Suprapubic skin (tissue), 4 donors: ENCODE measurements around the gene DNAJC7. TPM values are rescaled to one million over a fixed set of nuclear protein-coding genes. Genes with fewer than 3 reads are reported as not detected.

Experiments
- DNase-seq, 2 donors: peaks; one replicate each; pipeline ENCODE4 v3.0.0-alpha.2; 2019; ENCODE audit warnings: low spot score in 2 of 2
- H3K27ac ChIP-seq: fragments of 200-600 bp; sonication (generic); one replicate; pipeline ENCODE4 v1.5.1; 2019
- H3K27me3 ChIP-seq: fragments of 200-600 bp; sonication (generic); one replicate; pipeline ENCODE4 v1.5.1; 2019
- H3K36me3 ChIP-seq: fragments of 200-600 bp; sonication (generic); one replicate; pipeline ENCODE4 v1.5.1; 2019
- H3K4me1 ChIP-seq: fragments of 200-600 bp; sonication (generic); one replicate; pipeline ENCODE4 v1.5.1; 2019
- H3K4me3 ChIP-seq: fragments of 200-600 bp; sonication (generic); one replicate; pipeline ENCODE4 v1.5.1; 2019; ENCODE audit warnings: mild to moderate bottlenecking
- H3K9me3 ChIP-seq: fragments of 200-600 bp; sonication (generic); one replicate; pipeline ENCODE4 v1.5.1; 2019
- EP300 ChIP-seq: sonication (generic); formaldehyde crosslinking; IDR thresholded peaks from one replicate; pipeline ENCODE4 v1.6.1; 2017; ENCODE audit warnings: antibody characterized with exemption
- POLR2A ChIP-seq, 2 donors: fragments of 450-650 bp; IDR thresholded peaks; one replicate each; pipeline ENCODE4 v1.6.1; 2017; ENCODE audit warnings: antibody characterized with exemption in 2 of 2, mild to moderate bottlenecking in 2 of 2, moderate library complexity in 2 of 2
- POLR2AphosphoS5 ChIP-seq, 3 donors: sonication (generic); formaldehyde crosslinking; IDR thresholded peaks; one replicate each; pipeline ENCODE4 v1.6.1; 2017; ENCODE audit warnings: antibody characterized with exemption in 3 of 3
- WGBS: methylation state at CpG from one replicate; pipeline ENCODE4 v1.1.5; 2018; 5-methylcytosine and 5-hydroxymethylcytosine counted together
- total RNA-seq, 4 donors: library from RNA; depleted of rRNA; stranded (reverse); fragments of >200 nt; gene quantifications; one replicate each; pipeline ENCODE4 v1.1.0, GENCODE V29; 2016
- TF ChIP-seq, protein P1 (sequence below), 2 donors: fragments of 200-600 bp in 1 of 2; fragments of 450-650 bp in 1 of 2; sonication (generic) in 1 of 2; IDR thresholded peaks; one replicate each; pipeline ENCODE4 v1.5.1; 2016 to 2019; ENCODE audit warnings: antibody characterized with exemption in 2 of 2, mild to moderate bottlenecking in 1 of 2, moderate library complexity in 1 of 2

DNAJC7 gene, protein sequence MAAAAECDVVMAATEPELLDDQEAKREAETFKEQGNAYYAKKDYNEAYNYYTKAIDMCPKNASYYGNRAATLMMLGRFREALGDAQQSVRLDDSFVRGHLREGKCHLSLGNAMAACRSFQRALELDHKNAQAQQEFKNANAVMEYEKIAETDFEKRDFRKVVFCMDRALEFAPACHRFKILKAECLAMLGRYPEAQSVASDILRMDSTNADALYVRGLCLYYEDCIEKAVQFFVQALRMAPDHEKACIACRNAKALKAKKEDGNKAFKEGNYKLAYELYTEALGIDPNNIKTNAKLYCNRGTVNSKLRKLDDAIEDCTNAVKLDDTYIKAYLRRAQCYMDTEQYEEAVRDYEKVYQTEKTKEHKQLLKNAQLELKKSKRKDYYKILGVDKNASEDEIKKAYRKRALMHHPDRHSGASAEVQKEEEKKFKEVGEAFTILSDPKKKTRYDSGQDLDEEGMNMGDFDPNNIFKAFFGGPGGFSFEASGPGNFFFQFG
- total RNA-seq: 10 to 100 TPM; 57.5 to 82.6 (median 60.2) TPM

DNA sequence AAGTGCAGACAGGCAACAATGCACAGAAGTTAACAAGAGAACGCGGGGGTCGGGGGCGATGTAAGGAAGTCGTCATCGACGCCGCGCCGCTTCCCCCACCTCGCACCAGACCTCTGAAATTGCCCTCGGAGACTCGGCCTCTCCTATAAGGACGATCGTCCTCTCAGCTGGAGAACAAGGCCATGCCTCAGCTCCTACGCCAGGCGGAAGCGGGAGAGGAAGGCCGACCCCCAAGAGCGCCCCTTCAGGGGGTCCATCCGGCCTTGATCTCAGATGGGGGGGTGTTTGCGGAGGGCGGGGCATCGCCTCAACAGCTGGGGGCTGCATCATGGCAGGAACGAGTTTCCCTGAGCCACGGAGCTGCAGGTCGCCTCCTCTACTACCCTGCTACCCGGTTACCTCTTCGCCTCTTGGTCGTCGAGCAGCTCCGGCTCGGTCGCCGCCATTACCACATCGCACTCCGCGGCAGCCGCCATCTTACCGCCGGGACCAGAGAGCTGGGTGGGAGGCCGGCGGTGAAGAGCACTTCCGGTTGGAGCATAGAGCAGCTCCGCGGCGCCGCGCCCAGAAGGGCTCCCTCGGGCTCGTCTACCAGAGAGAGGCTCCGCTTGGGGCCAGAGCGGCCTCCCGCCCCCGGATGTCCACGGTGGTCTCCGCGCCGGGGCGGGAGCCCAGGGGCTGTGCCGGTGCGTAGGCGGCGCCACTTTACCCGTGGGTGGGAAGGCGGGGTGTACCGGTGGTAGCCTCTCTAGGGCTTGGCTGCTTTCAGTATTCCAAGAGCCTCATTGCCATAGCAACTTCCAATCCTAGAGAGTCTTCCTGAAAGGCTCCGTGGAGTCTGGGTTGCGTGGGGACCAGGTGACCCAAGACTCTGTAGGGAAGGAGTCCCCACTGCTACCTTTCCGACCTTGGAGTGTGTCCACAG lies at the start of gene DNAJC7:
Gene DNAJC7 (minus strand): TSS at position 499 of the 925 bp plus-strand sequence. CDS start 23 bp downstream, at position 476.
- DNase-seq: peak; percentile 95 to 96
- Histone ChIP-seq H3K9me3 (no peaks in the 10 kb centered on the region), H3K27me3 (no peaks in the 10 kb centered on the region), H3K4me3 (peak within 1 kb of the TSS; percentile 69), H3K36me3 (peaks cover 2% of the 10 kb centered on the region), H3K27ac (peak within 1 kb of the TSS; percentile 85), H3K4me1 (peaks cover 68% of the 10 kb centered on the region)
- WGBS: under 1% methylated on average over 37 of the region's 70 CpGs
- TF ChIP-seq, protein P1, sequence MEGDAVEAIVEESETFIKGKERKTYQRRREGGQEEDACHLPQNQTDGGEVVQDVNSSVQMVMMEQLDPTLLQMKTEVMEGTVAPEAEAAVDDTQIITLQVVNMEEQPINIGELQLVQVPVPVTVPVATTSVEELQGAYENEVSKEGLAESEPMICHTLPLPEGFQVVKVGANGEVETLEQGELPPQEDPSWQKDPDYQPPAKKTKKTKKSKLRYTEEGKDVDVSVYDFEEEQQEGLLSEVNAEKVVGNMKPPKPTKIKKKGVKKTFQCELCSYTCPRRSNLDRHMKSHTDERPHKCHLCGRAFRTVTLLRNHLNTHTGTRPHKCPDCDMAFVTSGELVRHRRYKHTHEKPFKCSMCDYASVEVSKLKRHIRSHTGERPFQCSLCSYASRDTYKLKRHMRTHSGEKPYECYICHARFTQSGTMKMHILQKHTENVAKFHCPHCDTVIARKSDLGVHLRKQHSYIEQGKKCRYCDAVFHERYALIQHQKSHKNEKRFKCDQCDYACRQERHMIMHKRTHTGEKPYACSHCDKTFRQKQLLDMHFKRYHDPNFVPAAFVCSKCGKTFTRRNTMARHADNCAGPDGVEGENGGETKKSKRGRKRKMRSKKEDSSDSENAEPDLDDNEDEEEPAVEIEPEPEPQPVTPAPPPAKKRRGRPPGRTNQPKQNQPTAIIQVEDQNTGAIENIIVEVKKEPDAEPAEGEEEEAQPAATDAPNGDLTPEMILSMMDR (IDR thresholded peaks at IDR 0.05): no peak
- peak in 2 of 3 donors; percentile 63 to 65 for TF ChIP-seq POLR2AphosphoS5 (IDR thresholded peaks at IDR 0.05)
- TF ChIP-seq POLR2A (IDR thresholded peaks at IDR 0.05): peak in 1 of 2 donors; percentile 59

DNA sequence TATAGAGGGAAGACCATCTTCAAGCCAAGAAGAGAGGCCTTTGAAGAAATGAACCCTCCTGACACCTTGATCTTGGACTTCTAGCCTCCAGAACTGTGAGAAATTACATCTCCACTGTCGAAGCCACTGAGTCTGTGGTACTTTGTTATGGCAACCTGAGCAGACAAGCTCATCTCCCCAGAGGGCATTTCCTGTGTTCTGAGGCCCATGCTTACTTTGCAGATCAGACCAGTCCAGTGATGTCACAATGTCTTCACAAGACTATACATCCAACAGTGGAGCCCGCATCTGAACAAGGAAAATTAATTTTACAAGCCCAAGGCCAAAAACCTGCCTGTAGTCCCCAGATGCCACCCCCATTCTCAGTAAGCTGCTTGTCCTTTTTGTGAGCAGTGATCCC lies 48.0 kb upstream of the DNAJC7 start:
- H3K4me3 ChIP-seq: no peak overlapping the region
- no peaks in the 10 kb centered on the region for H3K27me3 ChIP-seq
- H3K4me1 ChIP-seq: peaks cover 6% of the 10 kb centered on the region
- no peak overlapping the region for H3K27ac ChIP-seq
- no peak for DNase-seq
- no peaks in the 10 kb centered on the region for H3K36me3 ChIP-seq
- H3K9me3 ChIP-seq: no peaks in the 10 kb centered on the region
- 70% methylated on average over 2 of the region's 2 CpGs for WGBS
- TF ChIP-seq, protein P1 (IDR thresholded peaks at IDR 0.05): no peak
- TF ChIP-seq POLR2AphosphoS5 (IDR thresholded peaks at IDR 0.05) (no peak), POLR2A (IDR thresholded peaks at IDR 0.05) (no peak), EP300 (no peak)

DNA sequence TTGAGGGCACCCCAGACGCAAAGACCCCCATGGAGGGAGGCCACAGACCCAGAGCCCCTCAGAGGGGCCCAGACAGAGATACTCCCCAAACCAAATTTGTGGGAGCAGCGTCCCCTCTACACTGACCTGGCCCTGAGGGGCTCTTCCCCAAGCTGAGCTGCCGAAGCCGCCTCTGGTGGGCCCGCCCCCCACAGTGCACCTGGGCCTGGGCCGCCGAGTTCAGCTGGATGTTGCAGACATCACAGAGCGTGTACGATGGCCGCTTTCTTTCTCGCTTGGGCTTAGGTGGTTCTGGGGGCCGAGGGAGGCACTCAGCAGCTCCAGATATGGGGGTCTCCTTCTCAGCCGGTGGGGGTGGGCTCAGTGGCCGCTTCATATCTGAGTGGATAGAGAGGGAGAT lies 45.4 kb upstream of the DNAJC7 start:
- Histone ChIP-seq H3K9me3 (no peaks in the 10 kb centered on the region), H3K27me3 (no peaks in the 10 kb centered on the region), H3K36me3 (no peaks in the 10 kb centered on the region), H3K4me3 (no peak overlapping the region), H3K4me1 (peaks cover 5% of the 10 kb centered on the region), H3K27ac (no peak overlapping the region)
- no peak for DNase-seq
- WGBS: 92% methylated on average over 11 of the region's 14 CpGs
- TF ChIP-seq, protein P1 (IDR thresholded peaks at IDR 0.05): no peak
- no peak for TF ChIP-seq POLR2A (IDR thresholded peaks at IDR 0.05)
- TF ChIP-seq EP300: no peak
- TF ChIP-seq POLR2AphosphoS5 (IDR thresholded peaks at IDR 0.05): no peak

DNA sequence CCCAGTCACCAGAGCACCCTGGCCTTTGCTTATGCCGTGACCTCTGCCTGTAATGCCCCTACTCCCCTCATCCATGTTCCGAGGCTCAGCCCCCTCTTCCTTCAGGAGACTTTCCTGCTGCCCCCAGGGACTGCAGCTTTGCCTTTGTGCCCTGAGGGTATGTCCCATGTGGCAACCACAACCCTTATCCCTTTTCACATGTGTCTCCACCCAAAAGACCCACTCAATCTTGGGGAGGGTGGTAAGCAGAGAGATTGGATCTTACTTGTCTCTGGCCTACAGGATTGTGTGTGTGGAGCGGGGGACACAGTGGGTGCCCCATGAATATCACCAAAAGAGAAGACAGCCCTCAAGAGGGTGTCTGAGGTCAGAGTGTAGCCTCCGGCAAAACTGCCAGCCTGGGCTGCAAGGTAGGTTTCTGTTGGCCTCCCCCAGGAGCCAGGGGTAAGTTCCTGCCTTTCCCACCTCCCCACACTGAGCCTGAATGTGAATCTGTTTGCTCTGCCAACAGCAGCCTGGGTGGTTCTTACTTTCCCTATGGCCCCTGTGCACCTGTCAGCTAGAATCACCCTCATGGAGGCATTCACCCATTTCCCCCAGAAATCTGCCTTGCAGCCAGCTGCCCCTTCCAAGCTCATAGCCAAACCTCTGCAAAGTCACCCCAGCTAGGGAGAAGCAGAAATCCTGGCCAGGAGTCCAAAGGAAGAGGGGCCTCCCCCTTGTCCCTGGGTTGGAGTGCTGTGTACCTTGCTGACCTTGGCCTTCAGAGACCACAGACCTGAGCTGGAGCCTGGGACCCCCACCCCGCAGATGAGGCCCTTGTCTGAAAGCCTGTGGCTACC lies 44.6 kb upstream of the DNAJC7 start:
- TF ChIP-seq POLR2A (IDR thresholded peaks at IDR 0.05): no peak
- no peak for TF ChIP-seq EP300
- no peak for TF ChIP-seq POLR2AphosphoS5 (IDR thresholded peaks at IDR 0.05)
- TF ChIP-seq, protein P1 (IDR thresholded peaks at IDR 0.05): no peak
- H3K27me3 ChIP-seq: no peaks in the 10 kb centered on the region
- no peaks in the 10 kb centered on the region for H3K4me1 ChIP-seq
- 73% methylated on average over 5 of the region's 5 CpGs for WGBS
- DNase-seq: no peak
- H3K27ac ChIP-seq: no peak overlapping the region
- H3K36me3 ChIP-seq: no peaks in the 10 kb centered on the region
- H3K4me3 ChIP-seq: no peak overlapping the region
- H3K9me3 ChIP-seq: no peaks in the 10 kb centered on the region
